DOHH2 (cell line): ENCODE results near the gene ZCCHC17.
"Not testable (repeated sequence)": the region's sequence is repeated elsewhere in the genome, so short reads cannot be mapped to it uniquely, and the experiment has no call there.

Source experiments
- H3F3A ChIP-seq: fragments of 200-600 bp; sonication (generic), shearing (Covaris generic); 2 replicates; pipeline ENCODE4 v1.6.0; 2016; ENCODE audit warnings: antibody characterized with exemption, mild to moderate bottlenecking; ENCODE audit not compliant: control insufficient read depth, insufficient read depth
- H3K27ac ChIP-seq: fragments of 200-600 bp; sonication (generic); 2 replicates; pipeline ENCODE4 v1.5.1; 2014; ENCODE audit warnings: low read depth, mild to moderate bottlenecking, low read length, moderate library complexity
- H3K27me3 ChIP-seq: fragments of 200-600 bp; sonication (generic); 2 replicates; pipeline ENCODE4 v1.6.1; 2014; ENCODE audit warnings: mild to moderate bottlenecking, low read length, mixed read lengths; ENCODE audit not compliant: control insufficient read depth
- H3K36me3 ChIP-seq: fragments of 200-600 bp; sonication (generic); 2 replicates; pipeline ENCODE4 v1.6.1; 2014; ENCODE audit warnings: mild to moderate bottlenecking, low read length, moderate library complexity, mixed read lengths; ENCODE audit not compliant: control insufficient read depth
- H3K4me1 ChIP-seq: fragments of 200-600 bp; sonication (generic); 2 replicates; pipeline ENCODE4 v1.6.1; 2014; ENCODE audit warnings: mild to moderate bottlenecking, low read length, mixed read lengths; ENCODE audit not compliant: control insufficient read depth
- H3K4me2 ChIP-seq: fragments of 200-600 bp; sonication (generic); 2 replicates; pipeline ENCODE4 v1.6.0; 2014; ENCODE audit warnings: mild to moderate bottlenecking, low read length, moderate library complexity
- H3K4me3 ChIP-seq: fragments of 200-600 bp; sonication (generic); 2 replicates; pipeline ENCODE4 v1.5.1; 2014; ENCODE audit warnings: mild to moderate bottlenecking, low read length, mixed read lengths
- H3K79me2 ChIP-seq: fragments of 200-600 bp; sonication (generic); 2 replicates; pipeline ENCODE4 v1.6.1; 2014; ENCODE audit warnings: mild to moderate bottlenecking, low read length, mixed read lengths; ENCODE audit not compliant: control insufficient read depth
- H3K9me2 ChIP-seq: fragments of 200-600 bp; sonication (generic); replicated peaks from 2 replicates; pipeline ENCODE4 v1.6.1; 2014; ENCODE audit warnings: mild to moderate bottlenecking, low read length, mixed read lengths; ENCODE audit not compliant: control insufficient read depth
- H3K9me3 ChIP-seq: fragments of 200-600 bp; sonication (generic); 2 replicates; pipeline ENCODE4 v1.6.1; 2014; ENCODE audit warnings: antibody characterized with exemption, low read length, mixed read lengths; ENCODE audit not compliant: control insufficient read depth, insufficient read depth
- H4K20me1 ChIP-seq: fragments of 200-600 bp; sonication (generic); 2 replicates; pipeline ENCODE4 v1.6.0; 2014; ENCODE audit warnings: low read depth, mild to moderate bottlenecking, antibody characterized with exemption, low read length, moderate library complexity; ENCODE audit not compliant: control insufficient read depth, insufficient read depth
- EZH2phosphoT487 ChIP-seq: fragments of 200-600 bp; sonication (generic); IDR thresholded peaks from 2 replicates; pipeline ENCODE4 v1.6.1; 2017; ENCODE audit warnings: borderline replicate concordance, mild to moderate bottlenecking, antibody characterized with exemption, low read length, moderate library complexity, mixed read lengths
- TF ChIP-seq, protein P1 (sequence below): fragments of 200-600 bp; sonication (generic); IDR thresholded peaks from one replicate; pipeline ENCODE4 v1.5.1; 2014; ENCODE audit warnings: antibody characterized with exemption, mild to moderate bottlenecking, low read depth, low read length; ENCODE audit not compliant: poor library complexity, severe bottlenecking

The ZCCHC17 gene

DNA sequence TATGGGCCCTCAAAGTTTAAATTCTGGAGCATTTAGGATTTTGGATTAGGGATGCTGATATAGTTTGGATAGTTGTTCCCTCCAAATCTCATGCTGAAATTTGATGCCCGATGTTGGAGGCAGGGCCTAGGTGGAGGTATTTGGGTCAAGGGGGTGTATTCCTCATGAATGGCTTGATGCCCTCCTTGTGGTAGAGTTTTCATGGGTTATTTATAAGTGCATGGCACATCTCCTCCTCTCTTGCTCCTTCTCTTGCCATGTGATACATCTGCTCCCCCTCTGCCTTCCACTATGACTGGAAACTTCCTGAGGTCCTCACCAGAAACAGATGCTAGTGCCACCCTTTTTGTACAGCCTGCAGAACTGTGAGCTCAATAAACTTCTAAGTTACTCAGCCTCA, 39.6 kb upstream of the ZCCHC17 start:
- no peak for TF ChIP-seq EZH2phosphoT487
- TF ChIP-seq, protein P1, sequence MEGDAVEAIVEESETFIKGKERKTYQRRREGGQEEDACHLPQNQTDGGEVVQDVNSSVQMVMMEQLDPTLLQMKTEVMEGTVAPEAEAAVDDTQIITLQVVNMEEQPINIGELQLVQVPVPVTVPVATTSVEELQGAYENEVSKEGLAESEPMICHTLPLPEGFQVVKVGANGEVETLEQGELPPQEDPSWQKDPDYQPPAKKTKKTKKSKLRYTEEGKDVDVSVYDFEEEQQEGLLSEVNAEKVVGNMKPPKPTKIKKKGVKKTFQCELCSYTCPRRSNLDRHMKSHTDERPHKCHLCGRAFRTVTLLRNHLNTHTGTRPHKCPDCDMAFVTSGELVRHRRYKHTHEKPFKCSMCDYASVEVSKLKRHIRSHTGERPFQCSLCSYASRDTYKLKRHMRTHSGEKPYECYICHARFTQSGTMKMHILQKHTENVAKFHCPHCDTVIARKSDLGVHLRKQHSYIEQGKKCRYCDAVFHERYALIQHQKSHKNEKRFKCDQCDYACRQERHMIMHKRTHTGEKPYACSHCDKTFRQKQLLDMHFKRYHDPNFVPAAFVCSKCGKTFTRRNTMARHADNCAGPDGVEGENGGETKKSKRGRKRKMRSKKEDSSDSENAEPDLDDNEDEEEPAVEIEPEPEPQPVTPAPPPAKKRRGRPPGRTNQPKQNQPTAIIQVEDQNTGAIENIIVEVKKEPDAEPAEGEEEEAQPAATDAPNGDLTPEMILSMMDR, result no peak
- Histone ChIP-seq H3K4me2 (no peak overlapping the region), H3K79me2 (no peaks in the 10 kb centered on the region), H3K4me3 (no peak overlapping the region), H3K9me2 (no peaks in the 10 kb centered on the region), H3K36me3 (peaks cover 44% of the 10 kb centered on the region), H3K9me3 (no peaks in the 10 kb centered on the region), H4K20me1 (no peaks in the 10 kb centered on the region), H3K27me3 (no peaks in the 10 kb centered on the region), H3K27ac (no peak overlapping the region), H3K4me1 (no peaks in the 10 kb centered on the region), H3F3A (peaks cover 11% of the 10 kb centered on the region)

DNA sequence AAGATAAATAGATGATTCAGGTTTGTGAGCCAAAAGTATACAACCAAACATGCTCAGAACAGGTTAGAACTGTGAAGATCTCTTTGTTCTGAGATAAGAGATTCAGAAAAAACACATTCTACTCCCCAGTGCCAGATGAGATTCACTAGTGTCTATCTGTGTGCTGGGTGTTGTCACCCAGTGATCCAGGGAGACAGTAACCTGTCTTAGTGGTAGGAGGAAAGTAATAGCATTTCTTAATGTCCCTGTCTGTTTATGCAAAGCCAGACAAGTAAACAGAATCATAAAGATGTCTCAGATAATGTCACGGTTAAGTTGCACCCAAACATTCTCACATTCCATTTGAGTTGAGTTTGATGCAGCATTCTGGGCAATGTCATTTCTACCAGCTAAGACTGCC, 38.3 kb upstream of the ZCCHC17 start:
- Histone ChIP-seq H3K79me2 (no peaks in the 10 kb centered on the region), H3K9me3 (no peaks in the 10 kb centered on the region), H3K4me1 (no peaks in the 10 kb centered on the region), H3K4me2 (no peak overlapping the region), H4K20me1 (no peaks in the 10 kb centered on the region), H3K27ac (no peak overlapping the region), H3F3A (peaks cover 11% of the 10 kb centered on the region), H3K9me2 (no peaks in the 10 kb centered on the region), H3K36me3 (peaks cover 54% of the 10 kb centered on the region), H3K4me3 (no peak overlapping the region), H3K27me3 (no peaks in the 10 kb centered on the region)
- TF ChIP-seq, protein P1, result no peak
- no peak for TF ChIP-seq EZH2phosphoT487

DNA sequence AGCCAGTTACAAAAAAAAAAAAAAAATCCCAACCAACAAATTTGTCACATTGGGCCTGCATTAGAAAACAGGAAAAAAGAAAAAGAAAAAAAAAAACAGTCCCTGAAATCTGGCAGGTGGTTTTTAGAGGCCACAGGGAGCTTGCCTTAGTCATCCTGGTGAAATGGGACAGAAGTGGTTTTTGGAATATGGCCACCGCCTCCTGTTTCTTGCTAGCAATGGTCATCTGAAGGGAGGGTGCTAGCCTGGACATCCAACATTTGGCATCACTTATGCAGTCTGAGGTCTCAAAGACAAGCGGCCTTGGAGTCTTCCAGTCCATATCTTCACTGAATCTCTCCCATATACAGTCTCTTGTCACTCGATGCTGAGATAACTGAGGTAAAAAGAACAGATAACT, 37.1 kb upstream of the ZCCHC17 start:
- peaks cover 11% of the 10 kb centered on the region for H3F3A ChIP-seq
- no peak overlapping the region for H3K4me3 ChIP-seq
- H3K4me1 ChIP-seq, result no peaks in the 10 kb centered on the region
- no peaks in the 10 kb centered on the region for H3K9me3 ChIP-seq
- no peaks in the 10 kb centered on the region for H4K20me1 ChIP-seq
- H3K36me3 ChIP-seq, result peaks cover 65% of the 10 kb centered on the region
- TF ChIP-seq EZH2phosphoT487, result no peak
- TF ChIP-seq, protein P1, result no peak
- H3K27me3 ChIP-seq, result no peaks in the 10 kb centered on the region
- no peak overlapping the region for H3K4me2 ChIP-seq
- H3K27ac ChIP-seq, result no peak overlapping the region
- no peaks in the 10 kb centered on the region for H3K9me2 ChIP-seq
- no peaks in the 10 kb centered on the region for H3K79me2 ChIP-seq

DNA sequence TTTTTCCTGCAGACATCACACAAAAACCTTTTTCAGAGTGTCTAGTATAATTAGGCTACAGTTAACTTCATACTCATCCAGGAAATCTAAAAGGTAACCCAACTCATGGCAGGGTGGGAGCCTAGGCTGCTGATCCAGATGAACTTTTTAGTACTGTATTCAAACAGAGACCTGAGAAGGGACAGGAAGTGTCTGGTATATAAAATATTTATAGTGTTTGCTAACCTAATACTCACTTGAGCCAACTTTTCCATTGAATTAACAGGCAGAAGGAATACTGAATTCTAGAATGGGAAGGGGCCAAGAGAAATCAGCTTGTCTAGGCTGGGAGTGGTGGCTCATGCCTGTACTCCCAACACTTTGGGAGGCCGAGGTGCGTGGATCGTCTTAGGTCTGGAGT, 34.9 kb upstream of the ZCCHC17 start:
- no peaks in the 10 kb centered on the region for H3F3A ChIP-seq
- no peaks in the 10 kb centered on the region for H3K79me2 ChIP-seq
- no peak overlapping the region for H3K27ac ChIP-seq
- H3K4me1 ChIP-seq, result no peaks in the 10 kb centered on the region
- H4K20me1 ChIP-seq, result no peaks in the 10 kb centered on the region
- TF ChIP-seq EZH2phosphoT487, result no peak
- TF ChIP-seq, protein P1, result no peak
- H3K9me2 ChIP-seq, result no peaks in the 10 kb centered on the region
- H3K27me3 ChIP-seq, result no peaks in the 10 kb centered on the region
- no peak overlapping the region for H3K4me2 ChIP-seq
- no peaks in the 10 kb centered on the region for H3K9me3 ChIP-seq
- H3K36me3 ChIP-seq, result peaks cover 82% of the 10 kb centered on the region
- no peak overlapping the region for H3K4me3 ChIP-seq

DNA sequence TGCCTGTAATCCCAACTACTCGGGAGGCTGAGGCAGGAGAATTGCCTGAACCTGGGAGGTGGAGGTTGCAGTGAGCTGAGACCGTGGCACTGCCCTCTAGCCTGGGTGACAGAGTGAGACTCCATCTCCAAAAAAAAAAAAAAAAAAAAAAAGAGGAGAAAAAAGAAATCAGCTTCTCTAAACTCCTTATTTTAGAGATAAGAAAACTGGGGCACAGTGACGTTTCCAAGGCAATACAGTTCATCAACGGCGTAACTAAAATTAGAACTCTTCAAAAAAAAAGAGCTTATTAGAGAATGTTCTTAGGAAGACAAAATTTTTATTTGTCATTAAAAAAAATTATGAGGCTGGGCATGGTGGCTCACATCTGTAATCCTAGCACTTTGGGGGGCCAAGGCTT, 34.4 kb upstream of the ZCCHC17 start:
- H3K4me2 ChIP-seq, H3K79me2 ChIP-seq, H4K20me1 ChIP-seq, H3K9me2 ChIP-seq, H3F3A ChIP-seq, H3K4me3 ChIP-seq, H3K27ac ChIP-seq, H3K27me3 ChIP-seq, H3K9me3 ChIP-seq, H3K4me1 ChIP-seq: not testable (repeated sequence)
- H3K36me3 ChIP-seq, result peaks cover 82% of the 10 kb centered on the region
